ENCODE data around the gene PLPP1.

Gene PLPP1
- 9.1 to 18.3 (median 12.1) reads per million in 3 experiments for total RNA-seq

DNA sequence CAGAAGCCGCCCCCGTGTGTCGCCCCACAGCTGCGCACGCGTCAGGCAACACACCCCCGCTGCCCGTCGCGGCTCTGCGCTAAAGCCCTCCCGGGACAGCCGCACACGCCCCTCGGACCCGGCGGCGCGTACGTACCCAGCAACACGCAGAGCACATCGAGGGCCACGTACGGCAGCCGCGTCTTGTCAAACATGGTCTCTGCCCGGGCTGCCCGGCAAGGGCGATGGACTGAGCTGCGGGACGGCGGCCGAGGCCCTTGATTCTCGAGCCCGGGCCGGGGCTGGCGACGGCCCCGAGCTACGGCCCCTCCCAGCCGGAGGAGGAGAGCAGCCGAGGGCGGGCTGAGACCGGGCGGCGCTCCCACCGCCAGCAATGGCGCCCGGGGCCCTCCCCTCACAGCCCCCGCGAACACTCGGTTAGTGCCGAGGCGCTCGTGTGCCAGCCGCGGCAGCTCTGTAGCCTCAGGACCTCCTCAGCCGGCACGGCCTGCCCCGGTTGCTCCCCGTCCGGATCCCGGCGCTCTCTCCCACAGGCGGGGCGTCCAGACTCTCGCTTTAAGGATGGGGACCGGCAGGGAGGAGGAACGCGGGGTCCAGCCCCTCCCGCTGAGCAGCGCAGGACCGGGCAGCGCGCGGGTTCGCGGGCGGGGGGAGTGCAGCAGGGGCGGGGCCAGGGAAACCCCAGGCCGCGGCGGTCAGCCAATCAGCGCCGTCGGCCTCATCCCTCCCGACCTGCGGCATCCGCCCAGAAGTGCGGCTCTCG, at the start of gene PLPP1:
Gene PLPP1 (minus strand): TSS at position 529 of the 763 bp plus-strand sequence. CDS start 335 bp downstream, at position 194.
- DNase-seq: peak; percentile 84

- no peak for DNase-seq
Measured at GRCh38 chr5:55583578-55583977, 48.8 kb upstream of the PLPP1 start.

DNA sequence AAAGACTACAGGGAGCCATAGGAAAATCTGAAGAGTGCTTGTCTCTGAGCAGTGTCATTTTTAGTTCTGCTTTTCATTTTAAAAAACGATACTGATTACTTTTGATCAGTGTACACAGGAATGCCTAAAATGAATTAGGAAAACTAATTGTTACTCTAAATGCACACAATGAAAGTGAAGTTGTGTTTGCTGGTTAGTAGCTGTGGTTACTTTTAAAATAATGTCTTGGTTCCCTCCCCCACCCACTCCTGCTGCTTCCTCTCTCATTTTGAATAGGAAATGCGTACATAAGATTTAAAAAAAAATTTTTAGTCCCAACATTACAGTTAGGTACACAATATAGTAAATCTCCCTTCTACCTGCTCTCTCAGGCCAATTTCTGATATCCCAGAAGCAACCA, 47.5 kb upstream of the PLPP1 start:
- DNase-seq: peak; percentile 4

GRCh38 chr5:55580042-55580441, 45.3 kb upstream of the PLPP1 start:
- no peak for DNase-seq

DNA sequence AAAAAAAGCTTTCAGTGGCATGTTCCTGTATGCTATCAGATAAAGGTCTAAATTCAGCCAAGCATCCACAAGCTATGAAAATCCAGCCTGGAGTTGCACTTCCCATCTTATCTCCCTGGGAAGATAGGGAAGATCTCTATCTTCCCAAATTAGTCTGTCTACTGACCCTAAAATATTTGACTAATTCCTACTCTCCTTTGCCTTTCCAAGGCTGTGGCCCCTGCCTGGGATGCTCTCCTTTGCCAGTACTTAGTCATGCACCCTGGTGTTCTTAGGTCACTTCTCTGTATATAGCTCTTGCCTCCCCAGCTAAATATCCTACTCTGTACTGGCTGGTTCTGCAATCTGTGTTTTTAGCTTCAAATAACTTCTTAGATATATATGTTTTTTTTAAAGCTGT, 44.0 kb upstream of the PLPP1 start:
- no peak for DNase-seq

DNA sequence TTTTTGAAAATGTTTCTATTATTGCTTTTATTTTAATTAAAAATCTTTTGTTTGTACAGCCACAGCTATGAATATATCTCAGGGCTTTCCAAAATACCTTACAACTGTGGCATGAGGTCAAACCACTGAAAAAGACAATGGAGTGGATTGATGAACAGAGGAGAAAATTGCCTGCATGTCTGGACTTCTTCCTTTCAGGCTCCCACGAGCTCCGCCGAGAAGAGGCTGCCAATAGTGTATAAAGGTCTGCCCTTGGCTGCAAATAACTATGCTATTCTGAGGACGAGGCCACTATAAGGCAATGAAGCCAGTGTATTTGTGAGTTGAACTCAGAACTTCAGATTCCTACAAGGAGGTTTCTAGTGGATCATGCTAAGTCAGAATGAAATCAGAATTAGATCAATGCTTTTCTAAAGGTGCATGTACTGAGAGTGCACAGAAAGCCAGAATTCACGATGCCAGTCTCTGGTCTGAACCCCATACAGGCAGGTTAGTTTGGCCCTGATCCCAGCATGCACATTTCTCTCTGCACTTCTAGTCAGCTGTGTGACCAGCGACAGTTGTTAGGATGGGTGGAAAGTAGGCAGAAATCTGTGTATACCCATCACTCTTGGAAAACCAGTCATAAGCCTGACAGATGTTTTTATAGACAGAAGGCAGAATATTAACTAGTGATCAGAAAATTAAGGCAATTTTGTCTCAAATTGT, 42.7 kb upstream of the PLPP1 start:
- no peak for DNase-seq

GRCh38 chr5:55576661-55577060, 41.9 kb upstream of the PLPP1 start:
- no peak for DNase-seq

DNA sequence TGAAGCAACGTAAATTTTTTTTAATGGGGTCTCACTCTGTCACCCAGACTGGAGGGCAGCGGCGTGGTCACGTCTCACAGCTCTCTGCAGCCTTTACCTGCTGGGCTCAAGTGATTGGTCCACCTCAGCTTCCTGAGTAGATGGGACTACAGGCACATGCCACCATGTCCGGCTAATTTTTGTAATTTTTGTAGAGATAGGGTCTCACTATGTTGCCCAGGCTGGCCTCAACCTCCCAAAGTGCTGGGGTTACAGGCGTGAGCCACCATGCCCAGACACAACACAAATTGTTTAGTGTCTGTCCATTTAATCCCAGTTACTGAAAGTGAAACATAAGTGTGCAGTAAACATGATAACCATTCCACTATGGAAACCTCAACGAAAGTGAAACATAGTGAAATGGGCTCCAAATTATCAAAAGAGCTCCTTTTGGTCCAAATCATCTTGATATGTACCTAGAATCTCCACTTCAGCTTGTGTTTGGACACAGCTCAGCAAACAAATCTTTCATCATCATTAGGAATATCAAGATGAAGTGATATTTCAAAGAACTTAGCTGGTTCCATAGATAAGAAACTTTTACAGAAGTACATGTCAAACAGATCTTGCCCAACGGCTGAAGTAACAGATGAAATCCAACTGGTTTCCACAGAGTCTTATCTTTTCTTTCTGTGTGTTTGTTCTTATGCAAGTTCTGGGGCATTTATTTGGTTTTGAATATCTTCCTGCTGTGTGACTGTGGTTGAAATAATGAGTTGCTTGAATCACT, 41.2 kb upstream of the PLPP1 start:
- no peak for DNase-seq

DNA sequence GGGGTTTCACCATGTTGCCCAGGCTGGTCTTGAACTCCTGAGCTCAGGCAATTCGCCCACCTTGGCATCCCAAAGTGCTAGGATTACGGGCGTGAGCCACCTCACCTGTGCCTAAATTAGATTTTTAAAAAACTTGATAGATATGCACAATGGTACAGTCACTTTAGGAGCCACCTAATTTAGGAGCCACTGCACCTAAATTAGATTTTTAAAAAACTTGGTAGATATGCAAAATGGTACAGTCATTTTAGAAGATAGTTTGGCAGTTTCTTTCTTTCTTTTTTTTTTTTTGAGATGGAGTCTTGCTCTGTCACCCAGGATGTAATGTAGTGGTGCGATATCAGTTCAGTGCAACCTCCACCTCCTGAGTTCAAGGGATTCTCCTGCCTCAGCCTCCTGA, 37.8 kb upstream of the PLPP1 start:
- DNase-seq: no peak

DNA sequence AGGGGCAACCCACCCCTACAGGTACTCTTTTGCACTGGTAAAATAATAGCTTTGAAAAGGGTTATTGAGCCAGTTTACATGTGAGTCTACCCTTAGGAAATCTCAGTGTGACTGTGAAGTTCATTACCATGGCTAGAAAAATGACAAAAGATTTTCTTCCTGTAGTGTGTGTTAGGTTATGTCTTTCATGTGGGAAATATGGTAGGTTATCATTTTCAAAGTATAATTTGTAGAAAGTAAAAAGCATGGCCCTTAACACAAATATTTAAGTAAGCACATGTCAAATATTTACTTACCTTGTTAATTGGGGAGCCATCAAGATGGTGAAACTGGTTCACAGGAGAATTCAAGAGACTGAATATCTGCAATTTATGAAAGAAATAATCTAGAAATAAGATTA, 37.3 kb upstream of the PLPP1 start:
- no peak for DNase-seq

GRCh38 chr5:55570570-55570969, 35.8 kb upstream of the PLPP1 start:
- DNase-seq: no peak

DNA sequence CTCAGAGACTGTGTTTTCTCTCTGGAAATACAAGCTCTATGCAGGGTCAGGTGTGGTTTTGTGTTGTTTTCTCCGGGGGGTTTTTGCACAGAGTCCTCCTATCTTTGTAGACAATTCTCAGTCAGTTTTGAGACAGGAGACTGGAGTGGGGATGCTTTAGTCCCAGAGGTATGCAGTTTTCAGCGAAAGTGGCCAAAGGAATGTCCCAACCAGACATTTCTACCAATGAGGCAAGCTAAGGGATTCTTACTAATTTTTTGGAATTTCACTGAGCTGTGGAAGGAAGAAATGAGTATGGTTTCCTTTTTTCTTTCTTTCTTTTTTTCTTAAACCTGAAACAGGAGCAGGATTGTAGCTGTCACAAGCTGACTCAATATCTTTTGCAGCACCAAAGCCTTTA, 35.3 kb upstream of the PLPP1 start:
- DNase-seq: no peak

GRCh38 chr5:55569513-55569865, 34.7 kb upstream of the PLPP1 start:
- DNase-seq: no peak

DNA sequence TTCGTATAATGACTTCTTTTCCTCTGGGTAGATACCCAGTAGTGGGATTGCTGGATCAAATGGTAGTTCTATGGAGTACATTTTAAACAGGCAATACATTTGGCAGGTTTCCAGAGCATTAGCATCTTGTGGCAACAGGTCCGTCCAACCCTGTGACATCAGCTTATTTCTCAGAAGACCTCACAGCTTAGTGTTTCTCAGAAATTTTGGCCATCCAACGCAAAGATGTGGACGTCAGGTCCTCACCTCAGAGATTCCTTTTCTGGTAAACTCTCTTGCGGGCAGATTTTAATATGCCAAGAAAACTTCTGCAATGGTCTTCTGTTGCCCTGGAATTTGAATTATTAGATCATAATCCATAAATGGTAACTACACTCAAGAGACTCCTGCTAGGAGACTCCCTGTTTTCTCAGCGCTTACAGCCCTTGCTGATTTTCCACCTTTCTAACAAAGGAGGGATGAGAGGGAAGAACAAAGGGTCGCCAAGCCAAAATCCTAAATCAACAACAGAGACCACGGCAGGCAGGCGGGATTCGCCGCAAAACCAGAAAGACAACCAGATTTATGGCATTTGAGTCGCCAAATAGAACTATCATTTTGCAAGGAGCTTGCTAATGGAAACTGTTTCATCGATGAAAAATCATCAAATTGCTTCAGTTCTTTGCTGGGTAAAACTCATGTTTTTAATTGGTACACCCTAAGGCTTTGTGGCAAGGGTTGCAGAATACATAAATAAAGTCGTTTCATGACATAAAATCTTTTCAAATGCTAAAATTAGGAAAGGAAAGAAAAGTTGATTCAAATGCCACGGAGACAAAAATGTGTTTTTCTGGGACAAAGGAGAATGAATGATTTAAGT, 34.1 kb upstream of the PLPP1 start:
- DNase-seq: no peak

DNA sequence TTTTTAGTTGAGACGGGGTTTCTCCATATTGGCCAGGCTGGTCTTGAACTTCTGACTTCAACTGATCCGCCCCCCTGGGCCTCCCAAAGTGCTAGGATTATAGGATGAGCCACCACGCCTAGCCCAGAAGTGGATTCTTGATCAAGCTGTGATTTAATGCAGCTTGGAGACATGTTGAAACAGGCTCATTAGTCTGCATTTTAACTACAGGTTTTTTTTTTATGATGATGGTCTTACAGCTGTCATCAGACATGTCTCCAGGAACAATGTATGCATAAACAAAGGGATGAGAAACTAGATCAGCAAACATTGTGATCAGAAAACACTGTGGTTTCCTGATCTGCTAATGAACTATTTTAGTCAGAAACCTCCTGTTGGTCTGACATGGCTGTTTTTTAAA, 30.0 kb upstream of the PLPP1 start:
- no peak for DNase-seq

- no peak for DNase-seq
Measured at GRCh38 chr5:55558484-55558883, 23.7 kb upstream of the PLPP1 start.

GRCh38 chr5:55557123-55557522, 22.4 kb upstream of the PLPP1 start:
- no peak for DNase-seq

DNA sequence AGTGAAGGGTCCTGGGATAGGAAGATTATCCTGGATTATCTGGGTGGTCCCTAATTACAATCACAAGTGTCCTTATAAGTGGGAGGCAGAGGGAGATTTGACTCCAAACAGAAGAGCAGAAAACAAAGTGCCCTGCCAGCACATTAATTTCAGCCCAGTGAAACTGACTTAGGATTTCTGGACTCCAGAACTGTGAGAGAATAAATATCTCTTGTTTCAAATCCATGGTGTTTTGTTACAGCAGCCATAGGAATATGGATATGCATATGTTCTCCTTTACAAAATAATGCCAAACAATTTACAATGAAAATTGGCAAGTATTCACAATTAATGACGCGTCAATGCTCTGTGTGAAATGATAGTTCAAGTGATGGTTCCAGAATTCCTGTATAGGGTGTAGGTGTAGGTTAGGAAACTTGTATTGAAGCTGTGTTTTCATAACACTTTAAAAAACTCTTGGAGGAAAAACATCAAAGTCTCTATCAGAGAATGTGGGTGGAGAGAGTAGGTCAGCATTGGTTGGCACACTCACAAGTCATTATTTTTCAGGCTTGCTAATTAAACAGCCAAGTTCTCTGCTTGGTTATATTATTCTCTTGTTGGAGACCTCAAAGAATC, 19.9 kb upstream of the PLPP1 start:
- DNase-seq: no peak

DNA sequence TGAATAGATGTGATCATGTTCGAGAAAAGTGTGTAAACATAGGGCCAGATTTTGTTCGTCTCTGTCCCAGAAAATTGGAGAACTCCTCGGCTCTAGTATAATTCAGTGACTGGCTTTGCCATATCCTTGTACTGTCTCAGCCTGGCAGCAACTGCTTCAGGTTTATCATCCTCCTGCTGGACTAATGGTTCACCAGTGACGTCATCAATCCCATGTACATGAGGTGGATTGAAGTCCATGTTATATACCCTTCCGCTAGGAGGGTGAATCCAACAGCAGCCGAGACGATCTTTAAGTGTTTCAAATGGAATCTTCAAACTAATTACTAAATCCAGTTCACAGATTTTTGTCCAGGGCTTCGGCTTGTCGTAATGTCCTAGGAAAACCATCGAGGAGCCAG, 17.1 kb upstream of the PLPP1 start:
- no peak for DNase-seq

GRCh38 chr5:55551358-55551757, 16.6 kb upstream of the PLPP1 start:
- DNase-seq: no peak

GRCh38 chr5:55547781-55548180, 13.0 kb upstream of the PLPP1 start:
- no peak for DNase-seq

DNA sequence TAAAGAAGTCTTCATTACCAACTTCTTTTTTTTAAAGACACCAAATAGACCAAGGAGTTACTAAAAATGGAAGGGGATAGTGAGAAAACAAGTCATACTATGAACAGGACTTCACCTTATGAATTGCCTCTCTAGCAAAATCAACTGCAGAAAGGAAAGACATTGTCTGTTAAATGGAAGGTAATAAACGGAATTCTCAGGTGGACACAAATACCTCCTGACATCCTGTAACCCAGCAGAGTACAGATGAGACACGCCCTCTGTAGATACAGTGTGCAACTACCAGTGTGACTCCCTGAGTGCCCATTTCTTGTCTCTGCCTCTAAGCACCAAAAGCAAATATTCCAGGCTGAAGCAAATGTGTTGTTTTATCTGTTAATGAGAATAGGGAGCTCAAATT, 12.2 kb upstream of the PLPP1 start:
- no peak for DNase-seq

All from central memory CD4-positive, alpha-beta T cell (primary cell).